Fibroblast of skin of scalp (primary cell): Measurements from ENCODE around the gene CA5B.
A peak's percentile ranks its signal among the peaks of the same experiment; 100 is the strongest.
"Not testable (repeated sequence)": the region's sequence is repeated elsewhere in the genome, so short reads cannot be mapped to it uniquely, and the experiment has no call there.

ENCODE experiments used
- DNase-seq: peaks from one replicate; pipeline ENCODE4 v3.0.0-alpha.2; 2013

The CA5B gene

DNA sequence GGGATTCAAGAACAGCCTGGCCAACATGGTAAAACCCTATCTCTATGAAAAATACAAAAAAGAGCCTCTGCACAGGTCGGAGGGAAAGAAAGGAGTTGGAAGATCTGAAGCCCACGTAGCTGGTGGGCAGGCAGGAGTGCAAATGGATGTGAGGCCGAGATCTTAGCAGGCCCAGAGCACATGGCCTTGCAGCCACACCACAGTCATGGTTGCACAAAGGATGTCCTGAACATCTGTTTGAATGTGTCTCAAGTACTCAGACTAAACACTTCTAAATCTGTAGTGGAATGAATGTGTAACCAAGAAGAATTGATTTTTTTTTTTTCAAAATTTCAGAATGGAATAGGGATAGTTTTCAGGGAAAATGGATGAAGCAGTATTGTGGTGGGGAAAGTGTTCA, 10.8 kb downstream of the CA5B start:
- DNase-seq = no peak

DNA sequence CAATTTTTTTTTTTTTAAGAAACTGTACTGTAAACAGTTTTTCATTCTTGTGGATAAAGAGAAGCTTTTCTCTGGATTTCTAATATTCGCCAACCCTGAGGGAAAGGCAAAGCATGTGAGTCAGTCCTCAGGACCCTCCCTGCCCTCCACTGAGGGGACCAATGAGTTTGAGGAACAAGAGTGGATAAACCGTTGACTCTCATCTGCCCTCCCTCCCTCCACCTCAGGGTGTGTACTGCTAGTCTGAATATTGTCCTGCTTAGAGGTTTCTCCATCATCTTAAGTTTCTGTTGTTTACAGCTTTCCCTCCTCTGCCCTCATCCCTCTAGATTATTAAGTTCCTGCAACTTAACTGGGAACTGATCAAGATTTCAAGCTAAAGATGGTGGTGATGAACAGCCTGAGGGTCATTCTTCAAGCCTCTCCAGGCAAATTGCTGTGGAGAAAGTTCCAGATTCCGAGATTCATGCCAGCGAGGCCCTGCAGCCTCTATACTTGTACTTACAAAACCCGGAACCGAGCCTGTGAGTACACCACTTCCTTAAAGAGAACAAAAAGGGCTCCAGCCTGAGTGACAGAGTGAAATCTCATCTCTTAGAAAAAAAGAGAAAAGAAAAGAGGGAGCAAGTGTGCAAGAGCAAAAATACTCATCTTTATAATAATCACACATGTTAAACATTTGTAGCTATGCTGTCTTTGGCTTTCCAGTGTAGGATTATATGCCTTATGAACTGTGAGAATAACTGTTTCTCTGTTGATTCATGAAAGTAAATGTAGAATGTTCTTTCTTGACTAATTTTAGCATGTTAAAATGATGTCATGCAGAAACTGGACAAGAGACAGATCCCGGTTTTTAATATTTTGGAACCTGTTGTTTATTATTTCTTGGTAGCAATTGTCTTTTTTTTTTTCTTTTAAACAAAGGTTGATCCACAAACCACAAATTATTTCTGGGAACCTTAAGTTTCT, 11.9 kb downstream of the CA5B start:
- DNase-seq = no peak

DNA sequence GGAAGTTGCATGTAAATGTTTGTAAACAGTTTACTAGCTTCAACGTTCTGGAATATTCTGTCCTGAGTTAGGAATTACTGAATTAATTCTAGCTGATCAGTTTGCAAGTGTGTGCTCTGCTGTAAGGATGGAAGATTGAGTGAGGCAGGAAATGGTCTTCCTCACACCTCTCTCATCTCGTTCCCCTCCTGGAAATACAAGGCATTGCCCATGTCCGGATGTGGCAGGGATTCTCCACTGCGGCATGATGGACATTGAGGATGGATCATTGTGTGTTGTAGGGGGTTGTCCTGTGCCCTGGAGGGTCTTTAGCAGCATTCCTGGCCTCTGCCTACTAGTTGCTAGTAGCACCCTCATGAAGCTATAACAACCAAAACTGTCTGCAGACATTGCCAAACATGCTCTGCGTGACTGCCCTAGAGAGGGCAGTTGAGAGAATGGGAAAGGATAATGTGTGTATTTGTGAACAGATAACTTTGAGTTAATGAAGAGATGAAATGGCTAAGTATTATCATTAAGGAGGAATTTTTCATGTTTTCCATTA, 12.6 kb downstream of the CA5B start:
- no peak for DNase-seq

DNA sequence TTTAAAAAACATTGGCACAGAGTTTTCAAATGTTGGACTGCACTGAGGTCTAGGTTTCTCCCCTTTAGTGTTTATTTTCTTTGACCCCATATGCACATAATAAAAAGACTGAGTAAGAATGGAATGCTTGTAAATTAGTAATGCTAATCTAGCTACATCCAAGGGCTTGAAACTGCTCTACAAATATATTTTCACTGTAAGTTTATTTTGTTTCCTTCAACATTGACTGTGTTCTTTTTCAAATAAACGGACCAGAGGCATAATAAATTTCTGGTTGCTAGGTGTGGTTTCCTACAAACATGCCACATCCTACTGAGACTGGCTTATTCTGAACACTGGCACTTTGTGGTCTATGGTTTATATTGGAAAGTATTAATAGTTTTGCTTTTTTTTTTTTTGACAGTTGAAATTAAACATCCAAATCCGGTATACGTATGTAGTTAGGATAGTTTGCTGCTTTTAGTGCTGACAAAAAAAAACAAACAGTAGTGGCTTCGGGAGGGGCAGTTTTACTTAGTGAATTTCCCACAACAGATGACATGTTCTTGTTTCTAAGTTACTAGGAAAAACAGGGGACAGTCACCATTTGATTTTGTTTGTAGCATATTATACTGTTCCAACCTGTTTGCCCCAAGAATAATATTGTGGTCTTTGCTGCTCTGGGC, 13.2 kb downstream of the CA5B start:
- DNase-seq = peak; percentile 33

DNA sequence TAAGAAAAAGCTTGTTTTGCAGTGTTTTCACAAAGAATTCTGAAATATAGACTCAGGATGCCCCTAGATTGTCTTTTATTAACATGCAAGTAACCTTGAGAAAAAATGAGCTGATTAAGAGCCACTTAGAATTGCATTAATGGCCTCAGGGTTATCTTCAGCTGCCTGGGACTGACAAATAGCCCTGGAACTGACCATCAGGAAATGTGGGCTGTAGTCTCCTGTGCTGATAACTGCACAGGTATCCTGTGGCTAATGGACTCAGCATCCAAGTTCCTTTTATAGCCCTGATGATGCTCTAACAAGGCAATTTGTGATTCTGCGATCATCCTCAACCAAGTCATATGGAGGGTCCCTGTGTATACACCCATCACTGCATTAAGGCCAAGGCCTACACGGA, 17.0 kb downstream of the CA5B start:
- no peak for DNase-seq

DNA sequence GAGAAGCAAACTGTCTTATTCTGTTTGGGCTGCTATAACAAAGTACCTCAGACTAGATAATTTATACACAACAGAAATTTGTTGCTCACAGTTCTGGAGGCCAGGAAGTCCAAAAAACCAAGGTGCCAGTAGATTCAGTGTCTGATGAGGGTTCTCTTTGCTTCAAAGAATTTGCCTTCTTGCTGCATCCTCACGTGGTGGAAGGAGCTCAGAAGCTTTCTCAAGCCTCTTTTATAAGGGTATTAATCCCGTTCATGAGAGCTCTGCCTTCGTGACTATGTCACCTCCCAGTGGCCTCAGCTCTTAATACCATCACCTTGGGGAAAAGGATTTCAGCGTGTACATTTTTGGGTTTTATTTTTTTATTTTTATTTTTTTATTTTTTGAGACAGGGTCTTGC, 20.1 kb downstream of the CA5B start:
- no peak for DNase-seq

DNA sequence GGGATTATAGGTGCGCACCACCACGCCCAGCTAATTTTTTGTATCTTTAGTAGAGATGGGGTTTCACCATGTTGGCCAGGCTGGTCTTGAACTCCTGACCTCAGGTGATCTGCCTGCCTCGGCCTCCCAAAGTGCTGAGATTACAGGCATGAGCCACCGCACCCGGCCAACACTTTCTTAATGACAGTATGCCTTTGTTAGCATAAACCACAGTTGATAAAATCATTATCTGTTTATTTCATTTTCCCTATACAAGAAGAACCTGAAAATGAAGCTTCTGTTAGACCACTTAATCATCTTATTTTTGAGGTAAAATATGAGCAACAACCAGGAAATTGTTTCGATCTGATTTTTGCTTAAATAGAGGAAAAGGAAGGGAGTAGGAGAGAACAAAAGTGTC, 21.8 kb downstream of the CA5B start:
- DNase-seq = not testable (repeated sequence)

DNA sequence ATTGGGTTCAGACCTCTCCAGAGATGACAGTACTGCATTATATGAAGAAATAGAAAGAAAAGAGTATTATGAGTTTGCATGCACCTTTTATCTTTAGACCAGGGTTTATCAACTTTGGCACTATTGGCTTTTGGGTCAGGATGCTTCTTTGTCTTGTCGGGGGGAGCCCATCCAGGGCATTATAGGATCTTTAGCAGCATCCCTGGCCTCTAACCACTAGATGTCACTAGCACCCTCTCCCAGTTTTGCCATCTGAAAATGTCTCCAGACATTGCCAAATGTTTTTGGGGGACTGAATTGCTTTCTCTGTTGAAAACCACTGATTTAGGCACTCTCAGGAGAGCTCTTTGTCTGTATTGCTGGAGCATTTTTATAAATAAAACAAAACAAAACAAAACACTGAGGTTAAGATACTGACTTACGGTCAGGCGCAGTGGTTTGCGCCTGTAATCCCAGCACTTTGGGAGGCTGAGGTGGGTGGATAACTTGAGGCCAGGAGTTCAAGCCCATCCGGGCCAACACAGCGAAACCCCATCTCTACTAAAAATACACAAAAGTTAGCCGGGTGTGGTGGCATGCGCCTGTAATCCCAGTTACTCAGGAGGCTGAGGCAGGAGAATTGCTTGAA, 23.6 kb downstream of the CA5B start:
- DNase-seq = peak; percentile 33

DNA sequence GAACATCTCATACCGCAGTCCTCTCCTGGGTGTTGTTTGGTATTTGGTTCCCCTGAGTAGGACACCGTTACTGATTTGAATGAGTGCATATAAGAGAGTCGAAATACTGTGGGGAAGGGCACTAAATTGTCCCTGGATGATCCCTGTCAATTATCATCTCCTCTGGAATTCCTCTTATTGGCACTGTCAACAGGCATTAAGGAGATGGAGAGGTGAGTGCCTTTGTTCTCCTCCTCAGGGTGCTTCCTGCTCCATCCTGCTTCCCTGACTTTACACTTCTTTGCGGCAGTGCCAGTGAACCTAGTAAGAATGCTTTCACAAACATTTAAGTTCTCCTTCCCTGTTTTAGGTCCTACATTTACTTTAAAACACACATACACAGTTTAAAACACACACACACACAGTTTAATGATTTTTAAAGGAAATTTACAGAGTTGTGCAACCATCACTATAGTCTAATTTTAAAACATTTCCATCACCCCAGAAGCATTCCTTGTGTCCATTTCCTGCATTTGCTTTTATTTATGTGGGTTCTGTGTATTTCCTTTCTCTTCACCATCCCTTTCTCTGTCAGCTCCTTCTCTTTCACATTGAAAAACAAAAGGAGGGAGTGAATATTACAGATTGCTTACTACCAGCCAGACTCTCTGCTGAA, 31.4 kb downstream of the CA5B start:
- DNase-seq = peak; percentile 1

DNA sequence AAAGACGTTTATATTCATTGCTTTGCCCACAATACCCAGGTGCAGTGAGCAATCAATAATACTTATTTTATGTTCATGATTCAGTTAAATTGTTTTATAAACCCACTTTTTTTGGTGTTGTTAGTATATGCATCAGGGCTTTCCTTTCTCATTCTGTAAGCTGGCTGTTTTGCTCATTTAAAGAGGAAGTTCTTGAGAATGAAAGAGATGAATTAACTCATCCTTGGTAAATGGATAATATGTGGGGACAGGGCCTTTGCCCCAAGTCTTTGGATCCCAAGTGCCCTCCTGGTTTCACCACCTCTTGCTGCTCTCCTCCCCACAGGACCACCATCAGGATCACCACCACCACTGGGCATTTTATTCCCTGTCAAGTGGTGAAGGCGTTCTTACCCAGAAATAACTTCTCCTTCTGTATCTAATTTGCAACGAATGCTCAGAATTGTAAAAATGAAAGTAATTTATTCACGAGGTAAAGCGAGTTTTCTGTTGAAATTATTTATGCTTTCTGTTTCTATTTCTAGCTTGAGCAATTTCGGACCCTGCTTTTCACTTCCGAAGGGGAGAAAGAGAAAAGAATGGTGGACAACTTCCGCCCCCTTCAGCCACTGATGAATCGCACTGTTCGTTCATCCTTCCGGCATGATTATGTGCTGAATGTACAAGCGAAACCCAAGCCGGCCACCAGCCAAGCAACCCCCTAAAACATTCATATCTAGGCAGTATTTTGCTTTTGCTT, 44.1 kb downstream of the CA5B start:
- no peak for DNase-seq

DNA sequence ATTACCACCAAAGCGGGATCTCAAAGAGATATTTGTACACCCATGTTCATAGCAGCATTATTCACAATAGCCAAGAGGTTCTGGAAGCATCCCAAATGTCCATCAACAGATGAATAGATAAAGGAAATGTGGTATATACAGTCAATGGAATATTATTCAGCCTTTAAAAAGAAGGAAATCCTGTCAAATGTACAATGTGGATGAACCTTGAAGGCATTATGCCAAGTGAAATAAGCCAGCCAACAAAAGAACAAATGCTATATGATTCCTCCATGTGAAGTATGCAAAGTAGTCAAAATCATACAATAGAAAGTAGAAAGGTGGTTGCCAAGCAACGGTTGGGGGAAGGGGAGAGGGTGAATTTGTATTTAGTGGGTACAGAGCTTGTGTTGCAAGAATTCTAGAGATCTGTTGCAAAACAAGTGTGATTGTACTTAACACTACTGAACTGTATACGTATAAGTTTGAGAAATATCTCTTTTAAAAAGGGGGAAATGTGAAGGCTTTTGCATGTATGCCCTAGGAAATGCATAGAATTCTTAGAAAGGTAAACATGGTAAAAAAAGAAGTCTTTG, 47.2 kb downstream of the CA5B start:
- DNase-seq = no peak

DNA sequence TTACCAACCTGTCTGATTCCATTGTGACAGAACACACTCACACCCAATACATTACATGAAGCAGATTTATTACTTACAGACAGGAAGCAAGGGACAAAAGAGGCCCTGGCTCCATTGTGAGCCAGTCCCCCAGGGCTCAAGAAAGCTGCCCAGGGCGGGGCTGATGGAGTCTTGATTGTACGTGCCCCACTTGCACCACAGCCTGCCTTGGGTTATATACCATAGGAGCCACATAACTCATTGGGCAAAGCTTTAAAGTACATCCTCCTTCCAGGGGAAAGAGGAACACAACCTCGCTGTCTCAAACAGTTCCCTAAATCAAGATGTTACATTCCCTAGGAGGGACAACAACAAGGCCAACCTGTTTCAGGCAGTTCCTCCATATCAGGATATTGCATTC, 48.8 kb downstream of the CA5B start:
- no peak for DNase-seq

DNA sequence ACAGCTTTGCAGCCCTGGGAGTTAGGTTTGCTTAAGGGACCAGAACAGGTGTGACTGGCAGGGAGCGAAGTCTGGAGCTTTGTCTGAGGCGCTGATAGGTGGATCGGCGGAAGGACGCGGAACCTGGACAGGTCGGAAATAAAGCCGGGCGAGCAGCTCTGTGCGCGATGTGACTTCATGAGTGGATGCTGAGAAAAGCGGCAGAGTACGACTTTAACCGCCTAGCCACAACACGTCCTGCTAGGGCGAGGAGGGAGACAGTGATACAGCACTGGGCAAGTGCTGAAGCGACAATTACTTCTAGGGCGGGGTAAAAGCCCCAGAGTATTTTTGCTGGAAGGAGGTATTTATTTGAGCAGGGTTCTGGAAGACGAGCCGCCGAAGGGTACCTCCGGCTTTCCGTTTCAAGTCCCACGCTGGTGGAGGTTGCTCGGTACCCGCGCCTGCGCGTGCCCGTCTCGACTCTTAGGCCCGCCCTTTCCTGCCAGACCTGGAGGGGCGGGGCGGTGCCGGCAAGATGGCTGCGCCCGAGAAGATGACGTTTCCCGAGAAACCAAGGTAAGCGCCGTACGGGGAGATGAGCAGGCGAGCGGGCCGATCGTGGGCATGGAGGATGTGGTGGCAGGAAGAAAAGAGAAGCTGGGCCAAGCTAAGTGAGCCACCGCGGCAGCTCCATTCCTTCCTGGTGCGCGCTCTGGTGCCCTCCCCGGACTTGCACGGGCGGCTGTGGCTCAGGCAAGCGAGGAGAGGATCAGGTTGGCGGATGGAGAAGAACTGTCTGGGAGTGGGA, 52.1 kb downstream of the CA5B start, which contains the start of gene ZRSR2:
TSS of gene ZRSR2 (plus strand) at position 506 of the 790 bp plus-strand sequence. CDS start at position 518, 12 bp downstream.
- DNase-seq = peak; percentile 66

DNA sequence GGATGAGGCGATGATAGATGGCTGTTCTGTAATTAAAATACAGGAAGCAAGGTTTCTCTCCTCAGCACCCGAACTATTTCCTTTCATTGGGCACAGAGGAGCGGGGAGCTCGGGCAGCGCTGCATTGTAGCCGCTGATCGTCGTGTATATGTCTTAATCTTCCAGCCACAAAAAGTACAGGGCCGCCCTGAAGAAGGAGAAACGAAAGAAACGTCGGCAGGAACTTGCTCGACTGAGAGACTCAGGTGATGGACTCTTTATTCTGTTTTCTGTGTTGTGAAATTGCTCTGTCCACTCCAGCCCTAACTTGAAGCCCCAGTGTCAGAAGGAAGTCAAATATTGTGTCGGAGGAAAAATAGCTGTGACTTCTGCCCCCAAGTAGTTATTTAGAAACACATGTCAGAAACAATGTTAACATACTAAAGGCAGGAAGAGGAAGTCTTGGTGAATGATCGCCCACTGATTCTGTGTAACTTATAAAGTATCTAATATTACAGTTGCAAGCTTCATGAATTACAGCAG, 52.8 kb downstream of the CA5B start:
- DNase-seq = peak; percentile 0

DNA sequence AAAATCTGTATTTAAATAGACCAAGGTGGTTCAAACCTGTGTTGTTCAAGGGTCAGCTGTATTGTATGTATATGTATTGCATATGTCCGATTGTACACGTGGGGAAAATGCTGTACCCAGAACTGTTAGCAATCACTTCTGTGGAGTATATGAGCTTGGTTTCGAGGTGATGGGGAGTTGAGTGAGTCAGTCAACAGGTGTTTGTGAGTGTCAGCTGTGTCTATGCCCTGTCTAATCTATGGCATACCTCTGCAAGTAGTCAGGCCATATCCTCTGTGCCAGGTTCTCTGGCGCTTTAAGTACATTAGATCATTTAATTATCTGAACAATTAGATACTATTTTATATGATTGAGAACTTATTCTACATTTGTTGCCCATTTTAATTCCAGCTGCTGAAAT, 59.6 kb downstream of the CA5B start:
- DNase-seq = no peak

DNA sequence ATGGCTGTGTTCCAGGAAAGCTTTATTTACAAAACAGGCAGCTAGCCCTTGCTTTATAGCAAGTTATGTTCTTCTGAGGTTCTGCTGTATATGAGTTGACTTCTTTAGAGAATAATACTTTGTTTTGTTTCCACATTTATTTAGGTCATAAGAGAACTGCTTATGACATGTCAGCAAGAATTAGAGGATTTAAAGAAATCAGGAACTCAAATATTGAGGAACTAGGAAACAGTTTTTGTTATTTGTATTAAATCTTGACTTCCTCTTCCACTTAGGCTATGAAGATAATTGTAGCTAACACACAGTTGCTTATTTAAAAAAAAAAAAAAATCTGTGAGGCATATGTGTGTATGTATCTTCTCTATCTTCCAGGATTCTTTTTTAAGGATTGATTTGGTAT, 66.5 kb downstream of the CA5B start:
- DNase-seq = no peak

DNA sequence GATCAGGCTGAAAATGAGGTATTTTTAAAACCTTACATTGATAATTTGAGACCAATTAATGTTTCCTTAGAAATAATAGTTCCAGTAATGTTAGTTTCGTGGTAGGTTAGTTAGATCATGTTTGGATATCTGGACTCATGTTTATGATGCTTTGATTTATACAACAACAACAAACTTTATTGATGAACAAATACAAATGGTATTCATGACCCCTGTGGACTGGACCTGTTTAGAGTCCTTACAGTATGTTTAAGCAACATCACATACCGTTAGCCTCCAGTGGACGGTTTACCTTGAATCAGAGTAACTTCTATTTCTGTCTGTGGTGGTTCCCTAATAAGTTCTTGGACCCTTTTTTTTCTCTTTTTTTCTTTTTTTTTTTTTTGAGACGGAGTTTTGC, 70.2 kb downstream of the CA5B start:
- no peak for DNase-seq

DNA sequence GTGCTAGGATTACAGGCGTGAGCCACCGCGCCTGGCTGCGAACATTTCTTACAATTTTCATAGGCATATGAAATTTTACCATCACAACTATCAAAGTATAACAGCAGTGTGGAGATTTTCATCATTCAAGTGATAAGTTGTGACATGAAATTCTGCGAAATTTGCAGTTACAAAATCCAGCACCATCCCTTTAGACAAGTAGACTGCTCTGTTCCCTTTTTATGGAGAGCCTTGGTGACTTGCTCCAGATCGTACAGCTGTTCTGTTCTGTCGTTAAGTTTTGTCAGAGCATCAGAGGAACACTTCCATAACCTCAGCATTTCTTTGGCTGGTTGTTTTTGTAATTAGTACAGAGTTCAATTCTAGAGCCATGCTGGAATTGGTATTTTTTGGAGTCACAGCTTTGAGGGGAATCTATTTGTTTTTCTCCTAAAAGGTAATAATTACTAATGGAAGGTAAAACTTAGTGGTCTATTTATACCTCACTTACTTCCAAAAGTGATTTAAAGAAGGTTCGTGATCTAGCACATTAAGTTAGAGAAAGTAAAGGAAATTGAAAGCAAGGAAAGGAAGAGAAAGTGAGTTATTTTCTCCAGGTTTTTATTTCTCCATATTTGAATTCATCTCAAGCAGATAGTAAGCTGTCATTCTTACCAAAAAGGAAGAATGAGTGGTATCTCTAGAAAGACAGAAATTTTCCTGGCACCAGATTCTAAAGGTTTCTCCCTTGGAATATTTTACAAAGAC, 74.3 kb downstream of the CA5B start:
- DNase-seq = no peak

DNA sequence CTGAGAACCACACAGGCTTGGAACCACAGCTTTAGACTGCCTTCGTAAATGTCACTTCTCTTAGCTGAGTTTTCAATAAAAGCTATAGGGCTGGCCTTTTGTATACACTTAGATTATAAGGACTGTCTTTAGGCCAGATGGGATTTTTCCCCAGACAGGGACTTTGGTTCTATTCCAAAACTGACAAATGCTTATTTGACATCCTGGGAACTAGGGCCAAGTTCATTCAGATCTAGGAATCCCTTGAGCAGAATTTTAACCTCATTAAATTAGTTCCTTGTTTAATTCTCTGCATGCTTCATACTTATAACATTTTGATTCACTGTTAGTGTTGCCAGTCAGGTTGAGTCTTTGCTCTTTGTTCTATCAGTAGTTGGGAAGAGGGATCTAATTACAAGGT, 75.3 kb downstream of the CA5B start:
- no peak for DNase-seq
